Stimulated activated CD8-positive, alpha-beta memory T cell treated with anti-CD3 and anti-CD28 coated beads, Interleukin-15, amount 100 ng/mL, for 4 hours (primary cell): ENCODE data around the gene MINDY2.
"Not testable (repeated sequence)": the region's sequence is repeated elsewhere in the genome, so short reads cannot be mapped to it uniquely, and the experiment has no call there.

Source experiments
- DNase-seq, 2 donors: peaks; one replicate each; pipeline ENCODE4 v3.0.0-alpha.2; 2020; ENCODE audit warnings: low read depth in 2 of 2

MINDY2 gene

GRCh38 chr15:58797505-58797904 lies 26.4 kb downstream of the MINDY2 start:
- no peak for DNase-seq

GRCh38 chr15:58805095-58805494 lies 34.0 kb downstream of the MINDY2 start:
- no peak for DNase-seq

GRCh38 chr15:58823267-58823666 lies 52.2 kb downstream of the MINDY2 start:
- not testable (repeated sequence) for DNase-seq

- DNase-seq = no peak
These were observed 59.5 kb downstream of the MINDY2 start for GRCh38 chr15:58830556-58830955.

GRCh38 chr15:58833681-58834426 lies 62.8 kb downstream of the MINDY2 start:
- DNase-seq = not testable (repeated sequence)

GRCh38 chr15:58839485-58839884 lies 68.4 kb downstream of the MINDY2 start:
- DNase-seq = no peak

- DNase-seq = no peak
These were observed 68.9 kb downstream of the MINDY2 start for GRCh38 chr15:58840048-58840447.

GRCh38 chr15:58842713-58843396 lies 71.8 kb downstream of the MINDY2 start:
- no peak for DNase-seq

- DNase-seq = not testable (repeated sequence)
These were observed 80.1 kb downstream of the MINDY2 start for GRCh38 chr15:58851205-58851604.

- DNase-seq = no peak
These were observed 81.2 kb downstream of the MINDY2 start for GRCh38 chr15:58852347-58852746.

- no peak for DNase-seq
These were observed 83.5 kb downstream of the MINDY2 start for GRCh38 chr15:58854593-58854992.

- DNase-seq = no peak
These were observed 85.0 kb downstream of the MINDY2 start for GRCh38 chr15:58856086-58856485.

- DNase-seq = not testable (repeated sequence)
These were observed 85.5 kb downstream of the MINDY2 start for GRCh38 chr15:58856621-58857020.

GRCh38 chr15:58862326-58862725 lies 91.2 kb downstream of the MINDY2 start:
- no peak for DNase-seq

GRCh38 chr15:58864602-58865424 lies 93.7 kb downstream of the MINDY2 start:
- DNase-seq = no peak

- DNase-seq = no peak
These were observed 94.4 kb downstream of the MINDY2 start for GRCh38 chr15:58865425-58865880.

- no peak for DNase-seq
These were observed 96.8 kb downstream of the MINDY2 start for GRCh38 chr15:58867926-58868325.

- no peak for DNase-seq
These were observed 99.3 kb downstream of the MINDY2 start for GRCh38 chr15:58870451-58870850.

GRCh38 chr15:58873267-58873666 lies 102.2 kb downstream of the MINDY2 start:
- DNase-seq = no peak

- no peak for DNase-seq
These were observed 104.2 kb downstream of the MINDY2 start for GRCh38 chr15:58875343-58875742.

GRCh38 chr15:58876306-58877106 lies 105.4 kb downstream of the MINDY2 start:
- DNase-seq = no peak
